Measurements from ENCODE around the gene FLNB. TPM values are rescaled to one million over a fixed set of nuclear protein-coding genes. Genes with fewer than 3 reads are reported as not detected.
A peak's percentile ranks its signal among the peaks of the same experiment; 100 is the strongest.

The FLNB gene
- total and polyA plus RNA-seq, 2 of the 13 experiments (the other 11 are each of a cell fraction or from before 2014, with no cell fraction given) = 106 to 130 TPM

- TF ChIP-seq HIVEP1 (CRISPR knock-in tag; IDR thresholded peaks at IDR 0.05) = 0 out of 2 replicates have a peak, but pooled peaks have one; percentile 38
- TF ChIP-seq ZBTB10 (CRISPR knock-in tag; IDR thresholded peaks at IDR 0.05; ENCODE audit: borderline replicate concordance) = no peak
- peak overlapping the region in 1 of 3 experiments; percentile 5; a peak in 1 of 6 replicates for H3K4me3 ChIP-seq (replicated peaks in 1 of 3; ENCODE audit: insufficient read depth in 1 of 3, low read depth in 2 of 3, low read length in 3 of 3)
- WGBS (ENCODE audit: low lambda C conversion rate) = 90% methylated on average over 9 of the region's 10 CpGs
- H3K4me2 ChIP-seq (ENCODE audit: low read depth, low read length) = peak overlapping the region; percentile 90; the same call in 1 of the 2 replicates
- POLR2A ChIA-PET = interaction anchor here (1.3 to 2.5 kb wide), 2 partner anchors 26 to 89 kb away, joined by 3 to 13 read pairs; no protein-coding TSS in a partner anchor
- no peak overlapping the region for H2AFZ ChIP-seq (ENCODE audit: low read length)
- H4K20me1 ChIP-seq (ENCODE audit: insufficient read depth, low read length) = peaks cover 93% of the 10 kb centered on the region
- H3K27me3 ChIP-seq (ENCODE audit: control insufficient read depth in 1 of 2, insufficient read depth in 2 of 2, low read length in 2 of 2) = no peaks in the 10 kb centered on the region; a peak in 1 of 5 replicates
- DNase-seq (ENCODE audit: low spot score) (no peak), ATAC-seq (no peak), FAIRE-seq (no peak)
- no TSS peak for BruUV-seq (replicated peaks)
- intact Hi-C loops (cut with micrococcal nuclease; ENCODE audit: unreplicated experiment) (no loop called here), in situ Hi-C loops (cut with HindIII; ENCODE audit: extremely low pct_ligation_motif_present, low pct_unique_long_range_greater_than_20kb) (no loop called here)
- H3K36me3 ChIP-seq (replicated peaks in 1 of 2; ENCODE audit: control insufficient read depth in 1 of 2, insufficient read depth in 2 of 2, low read length in 2 of 2) = peaks cover 11 to 18% of the 10 kb centered on the region in 2 experiments; a peak in 4 of 5 replicates
- H3K27ac ChIP-seq (ENCODE audit: extremely low read length, insufficient read depth, low read length) = peak overlapping the region; percentile 1
- no peaks in the 10 kb centered on the region for H3K9me3 ChIP-seq (ENCODE audit: low read length)
- CTCF ChIA-PET (ENCODE audit: low intra/inter-chr PET ratio, low total read pairs) = no interaction called here
- H3K9ac ChIP-seq (ENCODE audit: insufficient read depth, low read depth, low read length) = peak overlapping the region; percentile 16; the same call in 1 of the 2 replicates
- peaks cover 91% of the 10 kb centered on the region for H3K4me1 ChIP-seq (ENCODE audit: insufficient read depth, low read length)
- H3K79me2 ChIP-seq (ENCODE audit: insufficient read depth, low read length) = peaks cover 98% of the 10 kb centered on the region
Observed at GRCh38 chr3:58013973-58014649, 5.9 kb downstream of the FLNB start.

DNA sequence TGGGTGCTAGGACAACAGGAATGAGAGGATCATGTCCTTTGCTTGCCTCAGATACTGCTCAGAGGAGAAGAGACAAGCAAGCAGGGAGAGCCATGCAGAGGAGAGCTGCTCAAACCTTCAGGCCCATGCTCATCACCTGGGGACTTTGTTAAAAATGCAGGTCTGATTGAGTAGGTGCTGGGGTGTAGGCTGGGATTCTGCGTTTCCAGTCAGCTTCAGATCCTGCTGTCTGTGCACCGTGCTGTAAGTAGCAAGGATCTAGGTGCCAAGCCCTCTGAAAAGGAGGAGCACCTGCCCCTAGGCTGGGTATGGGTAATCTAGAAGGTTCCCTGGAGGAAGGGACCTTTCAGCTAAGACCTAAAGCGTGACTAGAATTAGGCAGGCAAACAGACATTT is 7.3 kb downstream of the FLNB start:
- peak overlapping the region; percentile 5 for H3K27ac ChIP-seq (ENCODE audit: extremely low read length, insufficient read depth, low read length)
- no peak for DNase-seq (ENCODE audit: low spot score)
- H3K36me3 ChIP-seq (replicated peaks in 1 of 2; ENCODE audit: control insufficient read depth in 1 of 2, insufficient read depth in 2 of 2, low read length in 2 of 2) = peaks cover 10 to 18% of the 10 kb centered on the region in 2 experiments; a peak in 3 of 5 replicates
- no peak overlapping the region for H3K9ac ChIP-seq (ENCODE audit: insufficient read depth, low read depth, low read length)
- FAIRE-seq = no peak
- peaks cover 95% of the 10 kb centered on the region for H4K20me1 ChIP-seq (ENCODE audit: insufficient read depth, low read length)
- 0 out of 2 replicates have a peak, but pooled peaks have one; percentile 24 for TF ChIP-seq ZNF605 (CRISPR knock-in tag; IDR thresholded peaks at IDR 0.05)
- no peak for TF ChIP-seq REL (CRISPR knock-in tag; conservative IDR thresholded peaks at IDR 0.05)
- TF ChIP-seq ZNF570 (CRISPR knock-in tag; IDR thresholded peaks at IDR 0.05; ENCODE audit: borderline replicate concordance) = no peak
- H2AFZ ChIP-seq (ENCODE audit: low read length) = no peak overlapping the region
- H3K79me2 ChIP-seq (ENCODE audit: insufficient read depth, low read length) = peaks cover 98% of the 10 kb centered on the region
- WGBS (ENCODE audit: low lambda C conversion rate) = 96% methylated on average over 2 of the region's 3 CpGs
- no peaks in the 10 kb centered on the region for H3K9me3 ChIP-seq (ENCODE audit: low read length)
- no TSS peak for BruUV-seq (replicated peaks)
- no peak for ATAC-seq
- no peaks in the 10 kb centered on the region for H3K27me3 ChIP-seq (ENCODE audit: control insufficient read depth in 1 of 2, insufficient read depth in 2 of 2, low read length in 2 of 2)
- peaks cover 100% of the 10 kb centered on the region for H3K4me1 ChIP-seq (ENCODE audit: insufficient read depth, low read length)
- in situ Hi-C loops (cut with HindIII; ENCODE audit: extremely low pct_ligation_motif_present, low pct_unique_long_range_greater_than_20kb) = no loop called here
- intact Hi-C loops (cut with micrococcal nuclease; ENCODE audit: unreplicated experiment) = no loop called here
- ChIA-PET CTCF (ENCODE audit: low intra/inter-chr PET ratio, low total read pairs) (no interaction called here), POLR2A (interaction anchor here (1.3 to 2.5 kb wide), 2 partner anchors 43 to 87 kb away, joined by 3 to 13 read pairs; no protein-coding TSS in a partner anchor)
- H3K4me3 ChIP-seq (replicated peaks in 1 of 3; ENCODE audit: insufficient read depth in 1 of 3, low read depth in 2 of 3, low read length in 3 of 3) = no peak overlapping the region
- H3K4me2 ChIP-seq (ENCODE audit: low read depth, low read length) = peak overlapping the region; percentile 46; the same call in 1 of the 2 replicates
